GM18867 (cell line): ENCODE results near the gene APBA1.
"Not testable (repeated sequence)": the region's sequence is repeated elsewhere in the genome, so short reads cannot be mapped to it uniquely, and the experiment has no call there.

Experiments
- ATAC-seq: cut with Tn5 transposase; IDR thresholded peaks from one replicate; pipeline ENCODE4 v1.9.1; 2021; ENCODE audit warnings: mild to moderate bottlenecking, moderate library complexity; ENCODE audit not compliant: unreplicated experiment

Gene APBA1

DNA sequence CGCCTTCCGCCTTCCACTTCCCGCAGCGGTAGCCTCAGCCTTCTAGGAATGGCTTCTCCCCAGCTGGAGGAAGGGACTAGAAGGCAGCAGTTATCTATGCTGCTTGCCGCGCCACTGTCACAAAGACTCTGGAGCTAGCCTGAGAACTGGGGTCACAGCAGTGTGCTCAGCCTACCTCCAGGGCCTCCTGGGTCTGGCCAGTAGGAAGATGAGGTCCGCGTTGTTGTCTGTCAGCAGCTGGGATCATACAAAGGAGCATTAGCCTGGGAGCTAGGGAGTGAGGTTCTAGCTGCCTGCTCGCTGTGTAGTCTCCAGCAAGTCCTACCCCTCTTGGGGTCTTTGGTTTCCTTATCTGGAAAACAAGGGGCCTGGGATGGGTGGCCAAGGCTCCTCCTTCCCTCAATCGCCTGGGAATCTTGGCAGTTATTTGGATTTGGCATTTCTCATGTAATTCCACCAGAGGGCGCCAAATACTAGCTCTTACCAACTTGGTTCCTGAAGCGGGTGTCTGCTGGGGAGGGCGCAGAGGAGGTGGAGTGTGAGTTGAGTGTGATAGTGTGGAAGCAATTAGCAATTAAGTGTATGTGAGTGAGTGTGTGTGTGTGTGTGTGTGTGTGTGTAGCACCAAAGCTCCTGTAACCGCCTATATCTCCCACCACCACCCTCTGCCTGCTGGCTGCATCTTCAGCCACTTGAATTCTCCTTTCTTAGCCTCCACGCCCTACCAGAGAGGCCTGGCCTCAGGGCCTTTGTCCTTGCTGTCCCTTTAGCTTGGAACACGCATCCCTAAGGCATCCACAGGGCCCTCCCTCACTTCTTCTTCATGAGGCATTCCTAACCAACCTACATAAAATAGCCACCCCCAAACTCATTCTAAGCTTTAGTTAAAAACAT, 250.0 kb downstream of the APBA1 start:
- ATAC-seq = no peak

DNA sequence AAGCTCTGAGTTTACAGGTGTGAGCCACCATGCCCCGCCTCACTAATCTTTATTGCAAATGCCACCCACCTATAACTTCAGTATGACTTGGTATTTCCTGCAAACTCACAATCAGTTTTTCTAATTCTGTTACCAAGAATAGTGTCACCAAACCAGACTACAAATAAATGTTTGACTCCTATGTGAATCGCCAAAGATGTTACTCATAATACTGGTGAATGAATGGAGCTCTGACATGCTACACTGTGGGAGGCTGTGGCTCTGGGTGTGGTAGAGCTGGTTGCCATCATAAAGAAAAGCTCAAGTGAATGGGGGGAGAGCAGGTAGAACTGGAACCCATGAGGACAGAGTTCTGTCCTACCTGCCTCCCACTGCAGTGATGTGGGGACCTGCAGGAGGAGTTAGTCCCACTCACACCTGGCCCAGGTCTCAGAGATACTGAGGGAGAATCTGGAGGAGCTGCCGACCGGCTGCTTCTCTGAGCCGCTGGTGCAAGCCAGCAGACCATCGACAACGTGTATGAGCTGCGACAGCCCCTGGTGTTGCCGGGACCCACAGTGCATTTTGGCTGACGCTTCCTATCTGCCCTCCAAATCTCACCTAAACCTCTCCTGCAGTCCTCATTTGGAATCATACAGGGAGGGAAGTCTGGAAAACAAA, 251.4 kb downstream of the APBA1 start:
- ATAC-seq = no peak

DNA sequence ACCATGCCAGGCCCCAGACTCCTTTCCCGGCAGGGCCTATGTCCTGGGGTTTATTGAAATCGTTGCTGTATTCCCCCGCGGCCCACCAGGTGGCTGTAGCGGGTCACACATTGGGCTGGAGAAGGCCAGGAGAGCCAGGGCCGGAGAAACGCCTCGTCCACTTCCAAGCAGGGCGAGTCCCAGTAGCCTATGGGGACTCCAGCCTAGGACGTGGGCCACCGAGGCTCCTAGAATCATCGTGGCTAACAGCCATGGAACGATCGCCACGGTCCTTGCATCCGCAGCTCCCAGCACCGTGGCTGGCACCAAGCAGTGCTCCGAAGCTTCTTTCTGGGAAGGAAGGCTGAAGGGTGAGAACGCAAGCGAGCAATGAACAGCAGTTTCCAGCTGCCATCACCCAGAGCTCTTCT, 259.4 kb downstream of the APBA1 start:
- no peak for ATAC-seq

DNA sequence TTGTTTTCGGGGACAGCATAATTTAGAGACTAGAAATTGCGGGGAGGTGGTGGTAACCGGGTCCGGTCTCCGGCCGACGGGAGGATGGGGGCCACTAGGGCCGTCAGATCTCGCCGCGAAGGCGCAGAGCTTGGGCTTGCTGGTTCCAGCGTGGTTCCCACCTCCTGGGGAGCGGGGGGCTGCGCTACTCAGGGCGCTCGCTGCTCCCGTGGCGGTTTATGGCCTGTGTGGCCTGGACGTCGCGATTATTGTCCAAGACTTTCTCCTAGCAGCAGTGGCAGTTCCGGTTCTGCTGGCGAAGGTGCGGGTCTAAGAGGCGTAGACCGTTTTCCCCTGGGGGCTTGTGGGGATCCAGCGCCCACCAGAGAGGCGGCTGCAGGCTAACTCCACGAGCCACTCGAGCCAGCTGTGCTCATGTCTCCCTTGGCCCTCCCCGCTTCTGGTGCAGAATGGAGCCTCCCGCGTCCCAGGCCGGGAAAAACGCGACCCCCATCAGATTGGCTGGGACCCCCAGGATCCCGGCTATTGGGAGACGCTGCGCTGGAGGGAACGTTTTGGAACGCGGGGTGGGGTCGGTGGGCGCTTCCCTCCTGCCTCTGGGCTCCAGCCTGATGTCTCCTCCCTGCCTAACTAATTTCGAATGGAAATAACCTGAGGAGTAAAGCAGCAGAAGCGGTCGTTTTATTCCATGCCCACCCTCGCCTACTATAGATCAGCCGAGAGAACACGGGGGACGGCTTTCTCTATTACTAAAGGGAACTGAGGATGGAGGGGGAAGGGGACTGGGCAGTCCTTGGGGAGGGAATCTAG, 260.0 kb downstream of the APBA1 start:
- ATAC-seq = no peak

DNA sequence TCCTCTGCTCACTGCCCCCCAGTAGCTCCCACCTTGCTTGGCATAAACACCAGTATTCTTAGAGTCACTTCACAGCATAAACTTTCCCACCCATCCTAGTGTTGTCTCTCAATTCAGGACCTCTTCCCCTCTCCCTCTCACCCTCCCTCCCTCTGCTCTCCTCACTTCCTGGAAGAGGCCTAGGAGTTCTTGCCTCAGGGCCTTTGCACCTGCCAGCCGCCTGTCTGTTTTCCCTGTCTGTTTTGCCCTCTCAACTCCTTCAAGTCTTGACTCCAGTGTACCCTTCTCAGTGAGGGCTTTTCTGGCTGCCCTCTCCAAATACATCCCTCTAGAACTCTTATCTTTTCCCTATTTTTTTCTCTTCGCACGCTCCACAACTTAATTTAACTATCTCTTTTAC, 260.9 kb downstream of the APBA1 start:
- ATAC-seq = no peak

DNA sequence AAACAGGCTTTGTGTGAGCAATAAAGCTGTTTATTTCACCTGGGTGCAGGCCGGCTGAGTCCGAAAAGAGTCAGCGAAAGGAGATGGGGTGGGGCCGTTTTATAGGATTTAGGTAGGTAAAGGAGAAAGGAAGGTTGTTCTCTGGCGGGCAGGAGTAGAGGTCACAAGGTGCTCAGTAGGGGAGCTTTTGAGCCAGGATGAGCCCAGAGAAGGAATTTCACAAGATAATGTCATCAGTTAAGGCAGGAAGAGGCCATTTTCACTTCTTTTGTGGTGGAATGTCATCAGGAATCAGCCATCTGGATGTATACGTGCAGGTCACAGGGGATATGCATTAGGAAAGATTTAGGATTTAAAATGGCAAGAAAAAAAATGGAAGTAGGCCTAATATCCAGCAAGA, 262.2 kb downstream of the APBA1 start:
- not testable (repeated sequence) for ATAC-seq

DNA sequence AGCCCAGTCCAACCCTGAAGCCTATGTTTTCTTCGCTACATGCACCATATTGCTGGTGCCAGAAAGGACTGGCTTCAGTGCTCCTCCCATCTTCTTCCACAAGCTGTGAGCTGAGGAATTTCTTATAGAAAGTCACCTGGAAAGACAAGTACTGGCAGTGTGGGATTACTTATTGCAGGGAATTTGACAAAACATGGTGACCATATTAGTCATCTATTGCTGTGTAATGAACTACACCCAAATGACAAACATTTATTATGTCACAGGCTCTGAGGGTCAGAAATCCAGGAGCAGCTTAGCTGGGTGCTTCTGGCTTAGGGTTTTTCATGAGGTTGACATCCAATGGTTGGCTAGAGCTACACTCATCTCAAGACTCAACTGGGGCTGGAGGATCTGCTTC, 271.7 kb downstream of the APBA1 start:
- no peak for ATAC-seq

DNA sequence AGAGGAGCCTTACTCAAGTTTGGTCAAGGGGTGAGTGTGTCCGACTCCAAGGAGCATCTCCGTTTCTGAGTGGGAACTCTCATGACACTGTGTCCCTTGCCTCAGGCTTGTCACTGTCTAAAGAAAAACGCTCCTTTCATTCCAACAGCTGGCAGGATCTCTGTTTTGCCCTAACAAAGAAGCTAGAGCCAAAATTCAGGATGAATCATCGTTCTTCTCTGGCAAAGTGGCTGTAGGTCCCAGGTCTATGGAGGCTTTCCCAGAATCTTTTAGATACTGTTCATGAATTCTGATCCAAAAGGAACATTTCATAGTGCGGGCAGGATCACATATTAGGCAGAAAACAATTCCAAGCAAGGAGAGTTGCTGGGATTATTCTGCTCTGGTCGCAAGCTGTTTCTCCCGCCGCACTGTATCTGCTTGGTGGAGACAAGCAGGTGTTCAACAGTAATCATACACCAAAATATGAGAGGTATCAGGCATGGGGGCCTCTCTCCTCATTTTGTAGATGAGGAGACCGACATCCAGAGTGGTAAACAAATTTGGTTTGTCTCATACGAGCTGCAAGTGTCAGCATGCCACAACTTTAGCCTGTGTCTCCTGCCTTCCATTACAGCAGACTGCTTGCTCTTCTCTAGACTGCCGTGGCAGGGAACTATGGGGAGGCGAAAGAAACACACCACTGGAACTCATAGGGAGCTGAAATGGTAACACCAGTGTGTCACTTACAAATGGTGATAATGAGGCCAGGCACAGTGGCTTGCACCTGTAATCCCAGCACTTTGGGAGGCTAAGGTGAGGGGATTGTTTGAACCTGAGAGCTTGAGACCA, 274.6 kb downstream of the APBA1 start:
- no peak for ATAC-seq

DNA sequence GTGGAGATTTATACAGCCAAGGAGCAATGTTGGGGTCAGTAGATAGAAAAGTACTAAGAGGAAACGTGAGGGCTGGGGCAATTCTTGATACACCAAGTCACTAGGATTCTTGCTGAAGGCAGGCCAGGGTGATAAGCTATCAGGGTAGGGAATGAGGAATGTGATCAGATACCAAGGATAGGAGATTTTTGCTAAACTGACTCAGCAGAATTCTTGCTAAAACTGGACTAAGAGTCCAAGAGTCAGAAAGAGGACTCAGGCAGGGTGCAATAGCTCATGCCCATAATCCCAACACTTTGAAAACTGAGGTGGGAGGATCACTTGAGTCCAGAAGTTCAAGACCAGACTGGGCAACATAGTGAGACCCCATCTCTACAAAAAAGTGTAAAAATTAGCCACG, 275.4 kb downstream of the APBA1 start:
- no peak for ATAC-seq

DNA sequence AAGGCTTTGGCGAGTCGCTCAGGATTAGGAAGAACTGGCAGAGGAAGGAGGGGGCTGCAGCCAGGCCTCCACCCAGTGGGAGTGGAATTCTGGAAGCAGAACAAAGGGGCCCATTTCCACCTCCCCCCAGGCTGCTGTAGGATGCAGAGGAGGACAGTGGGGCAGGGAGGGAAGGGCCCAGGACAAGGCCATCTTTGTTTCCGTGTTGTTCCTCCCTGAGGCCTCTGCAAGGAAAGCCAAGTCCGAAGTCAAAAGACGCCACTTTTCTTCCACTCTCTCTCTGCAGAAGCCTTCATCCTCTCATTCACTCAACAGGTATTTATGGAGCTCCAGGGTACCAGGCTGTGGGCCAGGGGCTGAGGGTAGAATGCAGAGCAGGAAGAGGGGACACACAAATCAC, 276.5 kb downstream of the APBA1 start:
- no peak for ATAC-seq

DNA sequence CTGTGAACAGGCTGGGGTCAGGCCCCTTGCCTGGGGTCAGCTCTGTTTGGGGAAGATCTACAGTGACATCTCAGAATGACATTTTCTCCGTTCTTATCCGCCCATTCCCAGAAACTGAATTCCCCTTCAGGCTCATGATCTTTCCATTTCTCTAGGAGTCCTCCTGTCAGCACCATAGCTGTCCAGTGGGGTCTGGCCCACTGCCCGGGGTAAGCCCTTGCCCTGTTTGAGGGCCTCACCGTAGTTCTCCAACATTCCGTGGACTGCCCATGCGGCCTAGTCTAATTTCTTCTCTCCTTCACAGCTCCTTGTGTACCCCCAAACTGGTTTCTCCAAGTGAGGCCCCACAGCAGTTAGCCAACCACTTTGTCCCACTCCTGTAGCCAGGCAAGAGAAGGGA, 278.7 kb downstream of the APBA1 start:
- ATAC-seq = no peak

DNA sequence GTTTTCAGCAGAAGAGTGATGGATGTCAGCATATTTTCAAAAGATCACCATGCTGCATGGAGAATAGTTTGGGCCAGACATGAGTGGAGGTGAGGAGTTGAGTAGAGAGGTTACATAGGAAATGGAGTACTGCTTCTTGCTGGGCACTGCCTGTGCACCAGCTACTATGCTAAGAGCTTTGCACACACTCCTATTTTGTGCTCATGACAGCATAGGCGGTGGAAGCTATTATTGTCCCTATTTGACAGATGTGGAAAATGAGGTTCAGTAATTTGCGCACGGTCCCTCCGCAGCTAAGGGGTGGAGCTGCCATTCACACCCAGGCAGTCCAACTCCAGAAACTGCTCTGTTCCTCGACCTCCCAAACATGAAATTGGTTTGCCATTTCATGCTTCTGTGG, 279.3 kb downstream of the APBA1 start:
- ATAC-seq = no peak

DNA sequence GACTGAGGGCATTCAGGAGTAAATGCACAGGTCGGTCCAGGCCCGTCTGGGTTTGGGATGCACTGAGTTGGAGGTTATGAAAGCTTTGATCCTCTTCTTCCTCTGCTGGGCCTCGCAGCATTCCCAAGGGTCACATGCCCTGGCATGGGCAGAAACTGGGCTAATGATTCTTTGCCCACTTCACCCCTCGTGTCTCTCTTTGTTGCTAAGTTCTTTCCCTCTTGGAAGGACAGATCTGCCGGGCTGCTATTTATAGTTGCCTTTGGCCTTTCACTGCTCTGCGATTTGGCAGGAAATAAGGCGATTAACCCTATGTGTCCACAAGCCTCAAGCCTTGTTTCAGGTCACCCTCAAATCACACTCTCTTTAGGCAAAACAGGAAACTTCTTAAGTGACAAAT, 280.2 kb downstream of the APBA1 start:
- no peak for ATAC-seq

DNA sequence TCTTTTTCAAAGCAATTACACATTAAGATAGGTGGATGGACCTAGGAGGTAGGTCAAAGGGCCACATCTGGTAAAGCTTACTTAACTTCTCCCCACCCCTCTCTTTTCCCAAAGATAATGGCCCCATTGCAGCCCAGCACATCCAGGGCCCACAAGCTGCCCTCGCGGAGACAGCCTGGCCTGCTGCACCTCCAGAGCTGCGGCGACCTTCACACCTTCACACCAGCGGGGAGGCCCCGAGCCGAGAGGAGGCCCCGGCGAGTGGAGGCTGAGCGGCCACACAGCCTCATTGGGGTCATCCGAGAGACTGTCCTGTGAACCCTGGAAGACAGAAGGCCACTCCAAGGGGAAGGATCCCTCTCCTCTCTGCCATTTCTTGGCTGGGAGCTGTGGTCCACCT, 280.7 kb downstream of the APBA1 start:
- ATAC-seq = no peak

DNA sequence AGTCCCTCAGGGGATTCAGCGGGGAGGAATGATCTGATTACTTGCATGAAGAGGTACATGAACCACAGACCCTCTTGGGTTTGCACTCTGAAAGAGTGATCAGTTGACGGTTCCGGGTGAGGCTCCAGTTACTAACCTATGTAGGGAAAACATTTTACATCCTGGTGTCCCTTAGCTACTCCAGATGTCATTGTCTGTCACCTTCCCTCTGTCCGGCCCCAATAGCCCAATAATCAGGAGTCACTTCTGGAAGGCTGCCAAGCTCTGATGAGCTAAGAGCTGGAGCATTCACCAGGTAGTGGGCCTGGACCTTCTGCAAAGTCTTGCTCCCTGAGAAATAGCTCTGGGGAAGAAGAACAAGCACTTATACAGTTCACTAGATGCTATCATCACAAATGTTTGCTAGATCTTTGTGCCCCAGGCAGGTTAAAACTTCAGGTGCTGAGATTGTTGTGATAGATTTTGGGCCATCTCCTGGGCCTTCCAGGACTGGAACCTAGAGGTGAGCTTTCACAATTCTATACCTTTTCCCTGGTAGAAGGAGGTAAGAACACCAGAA, 282.7 kb downstream of the APBA1 start:
- no peak for ATAC-seq

DNA sequence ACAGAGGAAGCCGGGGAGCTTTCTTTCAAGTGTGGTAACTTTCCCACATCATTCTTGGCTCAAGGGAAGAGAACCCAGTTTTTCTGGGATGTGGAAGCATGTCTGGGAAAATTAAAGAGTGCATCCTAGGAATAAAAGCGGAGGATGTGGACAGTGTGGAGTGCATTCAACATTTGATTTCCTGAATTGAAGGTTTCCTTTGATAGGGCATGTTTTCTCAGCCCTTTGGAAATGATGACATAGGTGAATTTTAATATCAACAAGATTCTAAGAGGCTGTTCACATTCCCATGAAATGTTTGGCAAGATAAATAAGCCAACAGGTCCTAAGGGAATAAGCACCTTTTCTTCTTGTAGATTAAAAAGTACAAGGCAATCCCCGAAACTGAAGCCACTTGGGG, 283.6 kb downstream of the APBA1 start:
- no peak for ATAC-seq

DNA sequence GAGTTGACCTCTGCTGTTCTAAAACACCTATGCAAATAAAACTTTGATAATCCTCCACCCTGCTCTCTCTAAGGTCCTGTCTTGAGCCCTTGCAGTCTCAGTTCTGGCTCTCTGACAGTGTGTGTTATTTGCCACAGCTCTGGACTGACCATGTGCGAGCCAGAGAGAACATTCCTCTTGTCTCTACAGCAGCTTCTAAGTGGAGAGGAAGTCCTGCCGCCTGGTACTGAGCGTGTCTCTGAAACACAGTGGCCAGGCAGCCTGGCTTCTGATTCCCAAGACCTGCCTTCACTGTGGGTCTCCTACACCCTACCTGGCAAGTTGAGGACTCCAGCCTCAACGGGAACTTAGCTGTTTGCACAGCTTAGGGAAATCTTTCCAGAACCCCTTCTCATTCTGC, 285.5 kb downstream of the APBA1 start:
- no peak for ATAC-seq

DNA sequence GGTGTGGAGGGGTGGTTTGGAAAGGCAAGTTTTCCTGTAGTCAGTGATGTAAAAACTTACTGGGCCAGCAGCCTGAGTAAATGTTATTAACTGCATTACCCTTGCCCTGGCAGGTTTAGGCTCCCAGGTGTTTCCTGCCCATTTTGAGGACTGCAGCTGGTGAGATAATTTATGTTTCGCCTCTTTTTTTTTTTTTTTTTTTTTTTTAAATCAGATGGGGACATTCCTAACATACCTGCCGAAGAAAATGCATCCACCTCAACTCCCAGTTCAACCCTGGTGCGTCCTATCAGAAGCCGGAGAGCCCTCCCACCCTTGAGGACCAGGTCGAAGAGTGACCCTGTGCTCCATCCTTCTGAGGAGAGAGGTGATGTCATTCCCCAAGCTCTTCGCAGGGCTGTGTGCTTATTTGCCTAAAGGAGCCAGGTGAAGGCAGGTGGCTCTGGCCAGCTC, 286.6 kb downstream of the APBA1 start:
- ATAC-seq = no peak

DNA sequence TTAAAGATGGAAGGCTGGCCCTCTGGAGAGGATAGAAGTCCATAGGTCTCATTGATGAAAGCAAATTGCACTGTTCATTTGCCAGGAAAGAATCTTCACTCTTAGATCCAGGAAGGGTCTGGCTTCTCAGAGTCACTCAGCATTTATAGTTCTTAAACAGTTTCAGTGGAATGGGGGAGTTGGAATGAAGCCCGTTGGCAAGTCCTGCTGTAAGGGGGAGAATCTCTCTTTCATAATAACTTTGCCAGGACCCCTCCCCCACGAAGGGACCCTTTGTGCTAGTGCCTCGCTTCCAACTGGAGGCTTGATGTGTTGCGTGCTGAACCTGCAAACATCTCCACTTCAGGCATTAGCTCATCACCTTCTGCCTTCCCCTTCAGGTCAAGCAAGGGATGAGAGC, 290.0 kb downstream of the APBA1 start:
- ATAC-seq = no peak

DNA sequence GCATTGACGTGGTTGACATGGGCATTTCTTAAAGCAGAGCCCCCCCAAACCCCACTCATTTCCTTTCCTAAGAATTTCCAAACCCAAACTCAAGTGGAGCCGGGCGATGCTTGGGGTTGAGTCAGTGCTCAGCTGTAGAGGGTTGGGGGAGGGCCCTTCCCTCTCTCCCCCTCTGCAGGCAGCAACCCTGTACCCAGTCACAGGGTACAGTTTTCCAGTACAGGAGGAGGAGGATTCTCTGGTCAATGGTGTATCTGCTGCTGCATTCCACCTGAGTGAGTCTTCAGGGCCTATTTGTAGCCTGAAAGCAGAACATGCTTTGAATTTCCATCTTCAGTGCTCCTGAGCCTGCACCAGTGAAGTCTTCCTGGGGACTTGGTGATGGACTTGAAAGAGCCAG, 291.4 kb downstream of the APBA1 start:
- ATAC-seq = no peak
